GM19238 (cell line): ENCODE results near the gene APOBEC2.

Experiments
- DNase-seq: peaks from one replicate; pipeline ENCODE4 v3.0.0; 2011; ENCODE audit warnings: low spot score; ENCODE audit not compliant: insufficient read length

Gene APOBEC2

DNA sequence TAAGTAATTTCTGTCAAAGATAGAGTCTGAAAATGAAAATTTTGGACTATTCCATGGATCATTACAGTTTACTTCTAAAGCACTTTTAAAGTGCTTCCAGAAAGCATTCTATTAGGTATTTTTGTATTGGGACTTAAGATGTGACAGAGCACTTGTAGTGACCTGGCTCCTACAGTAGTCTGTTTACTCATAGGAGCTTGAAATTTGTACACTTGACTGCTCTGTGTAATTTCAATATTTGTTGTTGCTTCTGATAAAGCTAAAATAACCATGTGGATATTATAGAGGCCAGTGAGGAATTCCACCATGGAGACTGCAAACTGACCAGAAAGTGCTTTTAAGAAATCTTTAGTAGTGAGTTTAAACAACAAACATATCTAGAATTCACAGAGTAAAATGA lies 30.1 kb downstream of the APOBEC2 start:
- no peak for DNase-seq

DNA sequence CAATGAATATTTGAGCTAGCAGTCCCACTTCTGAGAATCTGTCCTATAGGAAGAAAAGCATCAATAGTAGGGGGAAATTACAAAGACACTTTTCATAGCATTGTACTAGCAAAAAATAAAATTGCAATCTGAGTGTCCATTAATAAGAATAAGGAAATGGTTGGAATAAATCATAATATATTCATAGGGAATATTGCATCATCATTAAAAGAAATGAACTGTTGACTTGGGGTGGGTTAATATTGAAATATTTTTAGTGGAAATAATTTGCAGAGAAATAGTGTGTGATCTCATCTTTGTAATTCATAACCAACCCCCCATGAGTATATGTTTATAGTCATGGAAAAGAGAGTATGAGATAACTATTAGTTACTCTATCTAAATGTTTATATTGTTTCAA lies 32.2 kb downstream of the APOBEC2 start:
- DNase-seq, result no peak

DNA sequence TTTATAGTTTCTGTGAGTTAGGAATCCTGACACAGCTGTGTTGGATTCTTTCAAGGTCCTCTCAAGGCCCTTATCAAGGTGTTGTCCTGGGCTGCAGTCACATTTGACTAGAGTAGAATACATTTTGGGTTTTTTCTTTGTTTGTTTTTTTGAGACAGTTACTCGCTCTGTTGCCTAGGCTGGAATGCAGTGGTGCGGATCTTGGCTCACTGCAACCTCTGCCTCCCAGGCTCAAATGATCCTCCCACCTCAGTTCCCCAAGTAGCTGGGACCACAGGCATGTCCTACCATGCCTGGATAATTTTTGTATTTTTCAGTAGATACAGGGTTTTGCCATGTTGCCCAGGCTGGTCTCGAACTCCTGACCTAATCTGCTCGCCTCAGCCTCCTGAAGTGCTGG lies 35.4 kb downstream of the APOBEC2 start:
- no peak for DNase-seq

DNA sequence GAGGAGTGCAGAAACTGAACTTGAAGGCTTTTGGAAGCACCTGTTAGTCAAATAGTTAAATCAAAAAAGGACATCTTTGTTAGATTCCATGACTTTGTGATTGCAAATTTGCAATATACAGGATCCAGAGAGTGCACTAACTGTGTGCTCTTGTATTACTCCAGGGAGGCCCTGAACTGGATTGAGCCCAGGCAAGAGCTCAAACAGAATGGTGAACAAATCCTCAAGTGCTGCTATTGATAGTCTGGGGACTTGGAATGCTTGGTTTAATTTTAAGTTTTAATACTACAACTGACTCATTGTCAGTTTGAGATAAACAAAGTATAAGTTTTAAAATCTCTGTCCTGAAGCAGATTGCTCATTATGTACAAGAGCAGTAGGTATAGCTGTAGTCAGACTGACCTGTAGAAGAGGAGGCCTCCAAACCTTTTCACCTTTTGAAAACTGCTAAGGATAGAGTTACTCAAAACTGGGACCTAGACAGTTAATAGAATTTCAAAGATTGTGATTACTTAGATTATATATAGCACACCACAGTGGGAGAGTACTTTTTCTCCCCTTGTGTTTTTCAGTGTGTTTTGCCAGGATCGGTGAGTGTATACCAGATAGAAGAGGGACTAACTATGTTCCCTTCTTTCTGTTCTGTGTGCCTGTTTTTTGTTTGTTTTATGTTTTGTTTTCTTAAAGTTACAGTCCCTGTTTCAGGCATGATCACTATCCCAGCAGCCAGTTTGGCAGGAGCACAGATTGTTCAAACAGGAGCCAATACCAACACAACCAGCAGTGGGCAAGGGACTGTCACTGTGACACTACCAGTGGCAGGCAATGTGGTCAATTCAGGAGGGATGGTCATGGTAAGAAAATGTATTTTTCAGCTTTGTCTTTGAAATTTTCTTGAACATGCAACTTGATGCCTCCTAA lies 38.1 kb downstream of the APOBEC2 start:
- no peak for DNase-seq

DNA sequence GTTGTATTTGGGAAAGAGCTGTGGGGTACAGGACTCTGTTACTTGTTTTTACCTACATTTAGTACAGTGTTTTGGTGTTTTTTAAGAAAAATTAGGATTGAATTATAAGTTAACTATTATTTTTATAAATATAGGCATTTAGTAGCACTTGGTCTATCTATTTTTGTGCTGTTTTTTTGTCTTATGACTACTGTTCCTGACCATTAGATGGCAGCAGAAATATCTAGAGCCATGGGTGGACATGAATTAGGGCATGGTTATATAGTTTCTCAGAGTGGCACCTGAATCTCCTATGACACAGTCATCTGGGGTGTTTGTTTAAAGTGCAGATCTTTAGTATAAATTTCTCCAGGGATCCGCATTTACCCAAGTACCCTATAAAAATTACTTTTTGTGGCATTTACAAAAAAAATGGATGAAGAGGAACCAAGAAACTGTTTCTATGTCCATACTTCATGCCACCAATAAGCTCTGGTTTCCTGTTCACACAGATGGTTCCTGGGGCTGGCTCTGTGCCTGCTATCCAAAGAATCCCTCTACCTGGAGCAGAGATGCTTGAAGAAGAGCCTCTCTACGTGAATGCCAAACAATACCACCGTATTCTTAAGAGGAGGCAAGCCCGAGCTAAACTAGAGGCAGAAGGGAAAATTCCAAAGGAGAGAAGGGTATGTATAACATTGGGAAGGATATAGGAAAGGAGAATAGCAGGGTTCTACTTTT lies 39.6 kb downstream of the APOBEC2 start:
- DNase-seq, result no peak

DNA sequence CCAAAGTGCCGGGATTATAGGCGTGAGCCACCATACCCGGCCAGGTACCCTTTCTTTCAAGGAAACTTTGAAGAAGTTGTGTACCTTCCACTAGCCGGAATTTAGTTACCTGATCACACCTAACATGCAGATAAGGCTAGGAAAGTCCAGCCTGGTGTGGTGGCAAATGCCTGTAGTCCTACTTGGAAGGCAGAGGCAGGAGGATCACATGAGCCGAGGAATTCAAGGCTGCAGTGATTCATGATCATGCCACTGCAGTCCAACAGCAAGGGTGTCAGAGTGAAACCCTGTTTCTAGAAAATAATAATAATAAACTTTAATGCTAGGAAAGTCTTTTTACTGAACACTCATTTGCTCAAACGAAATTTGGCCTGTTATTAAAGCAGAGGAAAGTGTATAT lies 40.7 kb downstream of the APOBEC2 start:
- no peak for DNase-seq

DNA sequence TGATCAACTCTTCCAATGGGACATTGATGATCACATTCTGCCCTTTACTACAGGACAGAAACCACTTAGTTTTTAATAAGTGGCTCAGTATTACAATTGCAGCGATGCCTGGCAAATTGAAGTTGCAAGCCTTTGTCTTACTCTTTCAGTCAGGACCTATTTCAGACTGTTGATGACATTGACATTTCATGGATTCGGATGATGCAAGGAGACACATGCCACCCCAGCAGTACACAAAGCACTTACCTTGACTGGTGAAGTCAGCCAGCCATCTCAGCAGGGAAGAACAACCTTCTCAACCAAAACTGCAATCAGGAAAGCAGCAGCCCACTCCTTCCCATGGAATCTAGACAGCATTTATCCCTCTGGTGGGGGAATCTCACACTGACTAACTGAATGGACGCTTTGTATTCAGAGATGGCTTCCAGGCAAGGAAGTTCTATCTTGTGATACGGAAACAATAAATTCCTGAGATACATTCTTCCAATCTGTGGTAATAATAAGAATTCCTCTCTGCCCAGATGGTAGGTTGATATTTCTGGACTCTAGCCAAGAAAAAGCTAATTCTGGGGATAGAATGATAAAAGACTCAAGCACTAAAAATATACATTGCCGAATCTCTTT lies 44.6 kb downstream of the APOBEC2 start:
- DNase-seq, result no peak

DNA sequence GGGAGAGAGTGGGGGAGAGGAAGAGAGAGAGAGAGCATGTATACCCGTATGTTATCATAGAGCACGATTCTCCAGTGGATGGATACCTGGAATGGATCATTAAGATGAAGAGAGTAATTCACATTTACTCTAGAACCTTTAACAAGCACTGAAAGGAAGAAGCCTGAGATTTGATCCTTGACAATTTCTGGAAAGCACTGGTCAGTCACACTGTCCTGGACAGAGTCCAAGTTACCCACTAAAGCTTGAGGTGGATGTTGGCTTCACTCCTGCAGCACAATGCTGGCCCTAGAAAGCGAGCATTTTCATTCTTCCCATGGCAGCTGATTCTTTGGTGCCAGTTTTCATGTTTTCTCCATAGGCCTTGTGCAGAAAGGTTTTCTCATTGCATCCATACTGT lies 45.4 kb downstream of the APOBEC2 start:
- DNase-seq, result no peak

DNA sequence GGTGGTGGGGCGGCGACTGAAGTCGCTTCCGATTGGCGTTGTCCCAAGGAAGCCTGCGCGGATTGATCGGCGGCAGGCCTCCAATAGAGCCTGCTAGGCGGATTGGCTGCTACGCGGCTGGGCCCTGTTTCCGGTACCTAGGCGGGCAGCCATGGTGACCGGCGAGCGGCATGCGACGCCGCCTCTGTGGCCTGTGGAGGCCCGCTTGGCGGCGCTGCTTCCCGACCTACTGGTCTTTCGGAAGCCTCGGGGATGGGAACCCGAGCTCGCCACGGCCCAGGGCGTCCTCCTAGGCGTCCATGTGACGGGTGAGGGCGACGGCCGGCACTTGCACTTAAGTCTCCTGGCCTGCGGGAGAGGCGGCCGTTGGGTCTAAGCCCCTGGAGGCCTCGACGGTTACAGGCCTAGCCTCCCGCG lies 47.9 kb downstream of the APOBEC2 start:
- no peak for DNase-seq

DNA sequence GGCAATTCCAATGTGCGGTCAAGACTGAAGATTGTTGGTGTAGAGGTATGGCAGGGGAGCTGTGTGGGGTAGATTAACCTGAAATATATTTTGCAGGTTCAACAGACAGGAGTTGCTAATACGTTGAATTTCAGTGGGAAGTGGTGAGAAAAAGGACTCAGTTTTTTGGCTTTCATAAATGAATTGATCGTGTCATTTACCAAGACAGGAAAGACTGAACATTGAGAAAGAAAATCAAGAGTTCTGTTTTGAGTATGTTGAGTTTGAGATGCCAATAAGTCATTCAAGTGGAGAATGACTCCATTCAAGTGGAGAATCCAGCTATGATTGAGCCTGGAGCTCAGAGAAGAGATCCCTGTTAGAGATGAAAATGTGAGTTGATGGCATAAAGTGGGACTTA lies 50.8 kb downstream of the APOBEC2 start:
- DNase-seq, result no peak

DNA sequence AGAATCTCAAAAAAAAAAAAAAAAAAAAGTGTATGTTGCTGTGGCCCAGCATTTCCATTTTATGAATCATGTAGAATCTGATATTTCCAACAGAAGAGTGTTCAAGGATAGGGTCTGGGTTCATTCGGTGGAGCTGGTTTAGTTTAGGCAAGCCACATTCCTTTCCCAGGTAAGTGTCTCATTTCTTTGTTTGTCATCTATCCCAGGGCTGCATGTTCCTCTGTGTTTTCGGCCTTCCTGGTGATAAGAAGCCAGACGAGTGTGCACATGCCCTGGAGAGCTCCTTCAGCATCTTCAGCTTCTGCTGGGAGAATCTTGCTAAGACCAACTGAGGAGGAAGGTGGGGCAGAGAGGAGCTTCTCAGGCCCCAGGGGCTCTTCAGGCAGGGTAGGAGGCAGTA lies 58.0 kb downstream of the APOBEC2 start:
- DNase-seq, result no peak
